Measurements from ENCODE around the gene PHF2.
"Not testable (repeated sequence)": the region's sequence is repeated elsewhere in the genome, so short reads cannot be mapped to it uniquely, and the experiment has no call there.

The PHF2 gene

DNA sequence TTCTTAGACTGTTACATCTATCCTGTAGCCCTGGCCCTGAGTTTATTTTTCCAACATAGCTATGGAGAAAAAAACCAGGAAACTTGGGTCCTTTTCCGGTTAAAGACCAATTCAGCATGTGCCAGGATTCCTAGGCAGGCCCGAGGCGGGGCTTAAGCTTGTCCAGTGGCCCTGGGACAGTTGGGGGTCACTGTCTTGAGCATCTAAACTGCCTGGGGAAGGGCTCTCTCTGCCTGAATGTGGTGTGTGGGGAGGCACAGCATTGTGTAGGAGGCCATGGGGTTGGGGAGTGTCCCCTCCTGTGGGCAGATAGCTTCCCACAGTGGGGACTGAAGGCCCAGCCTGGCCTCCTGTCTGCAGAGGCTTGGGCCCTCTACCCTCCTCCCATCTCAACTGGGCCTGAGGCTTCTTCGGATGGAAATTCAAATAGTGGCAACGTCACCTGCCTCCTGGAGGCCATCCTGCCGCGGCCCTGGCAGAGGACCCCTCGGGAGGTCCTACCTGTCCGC lies 88.8 kb downstream of the PHF2 start:
- H3K4me3 ChIP-seq (ENCODE audit: insufficient read depth, low read depth, low read length) = no peak overlapping the region
- peaks cover 4% of the 10 kb centered on the region for H3K36me3 ChIP-seq (ENCODE audit: control insufficient read depth, insufficient read depth, low read length)
- H3K4me1 ChIP-seq (ENCODE audit: control insufficient read depth, insufficient read depth, low read length) = peaks cover 12% of the 10 kb centered on the region
- no peak overlapping the region for H3K27ac ChIP-seq (ENCODE audit: insufficient read depth, low read depth, low read length, poor library complexity, severe bottlenecking)
- H3K9me3 ChIP-seq (ENCODE audit: control insufficient read depth, low read length) = no peaks in the 10 kb centered on the region
- H3K27me3 ChIP-seq (ENCODE audit: control insufficient read depth, insufficient read depth, low read length, poor library complexity, severe bottlenecking) = no peaks in the 10 kb centered on the region
- 93 to 95% methylated on average over 9 of the region's 9 CpGs for WGBS, 2 experiments

DNA sequence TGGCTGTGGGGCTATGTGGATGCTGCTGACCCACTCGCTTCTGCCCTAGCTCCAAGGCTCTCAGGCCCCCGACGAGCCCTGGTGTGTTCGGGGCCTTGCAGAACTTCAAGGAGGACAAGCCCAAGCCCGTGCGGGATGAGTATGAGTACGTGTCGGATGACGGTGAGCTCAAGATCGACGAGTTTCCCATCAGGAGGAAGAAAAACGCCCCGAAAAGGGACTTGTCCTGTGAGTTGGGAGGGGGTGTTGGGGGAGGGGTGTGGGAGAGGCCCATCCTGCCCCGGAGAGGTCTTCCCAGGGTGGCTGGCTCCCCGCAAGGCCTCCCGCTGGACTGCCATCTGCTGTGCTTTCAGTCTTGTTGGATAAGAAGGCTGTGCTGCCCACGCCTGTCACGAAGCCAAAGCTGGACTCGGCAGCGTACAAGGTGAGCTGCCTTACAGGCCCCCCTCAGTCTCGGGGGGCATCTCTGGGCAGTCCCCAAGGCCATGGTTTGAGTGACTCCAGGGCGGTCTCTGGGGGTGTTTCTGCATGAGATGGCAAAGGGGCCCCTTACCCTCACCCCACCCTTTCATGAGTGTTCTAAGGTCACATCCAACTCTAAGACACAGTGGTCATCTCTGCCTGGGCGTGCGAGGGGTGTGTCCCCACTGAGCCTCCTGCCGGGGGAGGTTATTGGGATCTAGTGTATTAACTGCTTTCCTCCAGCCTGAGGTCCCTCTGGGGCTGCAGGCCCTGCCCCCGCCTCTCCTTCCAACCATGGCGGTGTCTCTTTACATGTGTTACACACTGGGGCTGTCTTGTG lies 89.5 kb downstream of the PHF2 start:
- peaks cover 12% of the 10 kb centered on the region for H3K4me1 ChIP-seq (ENCODE audit: control insufficient read depth, insufficient read depth, low read length)
- no peak overlapping the region for H3K4me3 ChIP-seq (ENCODE audit: insufficient read depth, low read depth, low read length)
- H3K36me3 ChIP-seq (ENCODE audit: control insufficient read depth, insufficient read depth, low read length) = peaks cover 4% of the 10 kb centered on the region
- H3K27ac ChIP-seq (ENCODE audit: insufficient read depth, low read depth, low read length, poor library complexity, severe bottlenecking) = no peak overlapping the region
- no peaks in the 10 kb centered on the region for H3K9me3 ChIP-seq (ENCODE audit: control insufficient read depth, low read length)
- WGBS, 2 experiments = 93 to 96% methylated on average over 27 of the region's 27 CpGs
- H3K27me3 ChIP-seq (ENCODE audit: control insufficient read depth, insufficient read depth, low read length, poor library complexity, severe bottlenecking) = no peaks in the 10 kb centered on the region

DNA sequence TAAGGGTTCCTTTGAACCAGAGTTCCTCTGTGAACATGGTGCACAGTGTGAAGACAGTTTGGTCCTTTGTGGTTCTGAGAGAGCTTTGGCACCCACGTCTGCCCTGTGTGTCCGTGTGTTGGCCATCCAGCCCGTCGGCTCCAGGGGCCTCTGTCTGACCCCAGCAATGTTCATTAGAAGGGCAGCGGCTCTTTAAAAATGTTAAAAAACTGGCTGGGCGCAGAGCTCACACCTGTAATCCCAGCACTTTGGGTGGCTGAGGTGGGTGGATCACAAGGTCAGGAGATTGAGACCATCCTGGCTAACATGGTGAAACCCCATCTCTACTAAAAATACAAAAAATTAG lies 90.0 kb downstream of the PHF2 start:
- 91 to 96% methylated on average over 6 of the region's 6 CpGs for WGBS, 2 experiments
- not testable (repeated sequence) for H3K4me3 ChIP-seq (ENCODE audit: insufficient read depth, low read depth, low read length); H3K27ac ChIP-seq (ENCODE audit: insufficient read depth, low read depth, low read length, poor library complexity, severe bottlenecking); H3K36me3 ChIP-seq (ENCODE audit: control insufficient read depth, insufficient read depth, low read length); H3K9me3 ChIP-seq (ENCODE audit: control insufficient read depth, low read length); H3K27me3 ChIP-seq (ENCODE audit: control insufficient read depth, insufficient read depth, low read length, poor library complexity, severe bottlenecking)
- H3K4me1 ChIP-seq (ENCODE audit: control insufficient read depth, insufficient read depth, low read length) = peaks cover 12% of the 10 kb centered on the region

DNA sequence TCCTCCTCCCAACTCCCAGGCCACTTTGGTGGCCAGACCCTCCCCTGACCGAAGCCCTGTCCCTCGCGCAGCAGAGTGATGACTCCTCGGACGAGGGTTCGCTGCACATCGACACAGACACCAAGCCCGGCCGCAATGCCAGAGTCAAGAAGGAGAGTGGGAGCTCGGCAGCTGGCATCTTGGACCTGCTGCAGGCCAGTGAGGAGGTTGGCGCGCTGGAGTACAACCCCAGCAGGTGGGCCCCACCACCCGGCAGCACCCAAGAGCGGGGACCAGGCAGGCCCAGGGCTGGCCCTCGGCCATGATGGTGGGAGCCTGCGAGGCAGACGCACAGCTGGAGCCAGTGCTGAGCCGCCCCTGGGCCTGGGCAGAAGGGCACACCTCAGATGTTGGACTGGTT lies 90.6 kb downstream of the PHF2 start:
- Histone ChIP-seq H3K4me3 (ENCODE audit: insufficient read depth, low read depth, low read length) (no peak overlapping the region), H3K27me3 (ENCODE audit: control insufficient read depth, insufficient read depth, low read length, poor library complexity, severe bottlenecking) (no peaks in the 10 kb centered on the region), H3K9me3 (ENCODE audit: control insufficient read depth, low read length) (no peaks in the 10 kb centered on the region), H3K36me3 (ENCODE audit: control insufficient read depth, insufficient read depth, low read length) (peaks cover 4% of the 10 kb centered on the region), H3K27ac (ENCODE audit: insufficient read depth, low read depth, low read length, poor library complexity, severe bottlenecking) (no peak overlapping the region), H3K4me1 (ENCODE audit: control insufficient read depth, insufficient read depth, low read length) (peaks cover 12% of the 10 kb centered on the region)
- 94 to 96% methylated on average over 18 of the region's 18 CpGs for WGBS, 2 experiments

DNA sequence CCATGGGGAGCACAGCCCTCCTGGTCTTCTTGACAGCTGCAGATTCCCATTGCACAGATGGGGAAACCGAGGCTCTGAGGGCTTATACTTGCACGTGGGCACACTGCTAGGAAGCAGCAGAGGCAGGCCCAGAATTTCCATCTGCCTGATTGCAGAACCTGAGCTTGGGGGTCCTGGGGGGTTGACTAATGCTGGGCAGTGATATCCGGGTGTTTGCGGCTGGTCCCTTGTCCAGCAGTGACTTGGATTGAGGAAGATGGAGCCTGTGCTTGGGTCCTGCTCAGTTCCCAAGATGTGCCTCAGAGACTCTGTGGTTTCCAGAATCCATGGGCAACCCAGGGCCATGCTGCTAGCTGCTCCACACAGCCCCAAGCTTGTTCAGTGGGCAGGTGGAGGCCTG lies 91.2 kb downstream of the PHF2 start:
- Histone ChIP-seq H3K36me3 (ENCODE audit: control insufficient read depth, insufficient read depth, low read length) (peaks cover 4% of the 10 kb centered on the region), H3K27me3 (ENCODE audit: control insufficient read depth, insufficient read depth, low read length, poor library complexity, severe bottlenecking) (no peaks in the 10 kb centered on the region), H3K9me3 (ENCODE audit: control insufficient read depth, low read length) (no peaks in the 10 kb centered on the region), H3K27ac (ENCODE audit: insufficient read depth, low read depth, low read length, poor library complexity, severe bottlenecking) (no peak overlapping the region), H3K4me1 (ENCODE audit: control insufficient read depth, insufficient read depth, low read length) (peaks cover 12% of the 10 kb centered on the region), H3K4me3 (ENCODE audit: insufficient read depth, low read depth, low read length) (no peak overlapping the region)
- WGBS, 2 experiments = 82 to 89% methylated on average over 4 of the region's 4 CpGs

DNA sequence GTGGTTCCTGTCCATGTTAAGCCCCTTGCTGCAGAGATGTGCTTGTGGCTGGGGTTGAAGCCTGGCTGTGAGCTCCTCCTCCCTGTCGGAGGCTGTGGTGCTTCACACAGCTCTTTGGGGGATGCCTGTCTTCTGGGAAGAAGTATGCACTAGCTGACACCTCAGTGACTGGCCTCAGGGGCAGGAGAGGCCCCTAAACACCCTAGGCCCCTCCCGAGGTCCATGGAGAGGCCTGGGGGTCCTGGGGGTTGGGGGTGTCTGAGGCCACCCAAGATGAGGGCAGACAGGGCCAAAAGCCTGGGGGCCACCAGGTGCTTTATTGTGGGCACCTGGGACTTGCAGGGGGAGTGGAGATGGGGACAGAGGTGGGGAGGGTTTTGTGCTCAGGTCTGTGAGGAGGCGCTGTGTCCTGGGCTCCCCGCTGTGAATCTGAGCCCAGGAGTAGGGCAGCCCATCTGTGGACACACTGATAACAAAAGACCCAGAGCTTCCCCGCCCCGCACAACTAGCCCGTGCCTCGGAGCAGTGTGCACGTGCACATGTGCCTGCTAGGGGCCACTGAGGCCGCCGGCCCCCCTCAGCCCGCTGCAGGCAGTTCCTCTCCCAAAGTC lies 92.0 kb downstream of the PHF2 start:
- no peak overlapping the region for H3K4me3 ChIP-seq (ENCODE audit: insufficient read depth, low read depth, low read length)
- no peaks in the 10 kb centered on the region for H3K9me3 ChIP-seq (ENCODE audit: control insufficient read depth, low read length)
- WGBS, 2 experiments = 76 to 78% methylated on average over 12 of the region's 12 CpGs
- H3K4me1 ChIP-seq (ENCODE audit: control insufficient read depth, insufficient read depth, low read length) = peaks cover 12% of the 10 kb centered on the region
- no peaks in the 10 kb centered on the region for H3K27me3 ChIP-seq (ENCODE audit: control insufficient read depth, insufficient read depth, low read length, poor library complexity, severe bottlenecking)
- H3K27ac ChIP-seq (ENCODE audit: insufficient read depth, low read depth, low read length, poor library complexity, severe bottlenecking) = no peak overlapping the region
- H3K36me3 ChIP-seq (ENCODE audit: control insufficient read depth, insufficient read depth, low read length) = peaks cover 4% of the 10 kb centered on the region

DNA sequence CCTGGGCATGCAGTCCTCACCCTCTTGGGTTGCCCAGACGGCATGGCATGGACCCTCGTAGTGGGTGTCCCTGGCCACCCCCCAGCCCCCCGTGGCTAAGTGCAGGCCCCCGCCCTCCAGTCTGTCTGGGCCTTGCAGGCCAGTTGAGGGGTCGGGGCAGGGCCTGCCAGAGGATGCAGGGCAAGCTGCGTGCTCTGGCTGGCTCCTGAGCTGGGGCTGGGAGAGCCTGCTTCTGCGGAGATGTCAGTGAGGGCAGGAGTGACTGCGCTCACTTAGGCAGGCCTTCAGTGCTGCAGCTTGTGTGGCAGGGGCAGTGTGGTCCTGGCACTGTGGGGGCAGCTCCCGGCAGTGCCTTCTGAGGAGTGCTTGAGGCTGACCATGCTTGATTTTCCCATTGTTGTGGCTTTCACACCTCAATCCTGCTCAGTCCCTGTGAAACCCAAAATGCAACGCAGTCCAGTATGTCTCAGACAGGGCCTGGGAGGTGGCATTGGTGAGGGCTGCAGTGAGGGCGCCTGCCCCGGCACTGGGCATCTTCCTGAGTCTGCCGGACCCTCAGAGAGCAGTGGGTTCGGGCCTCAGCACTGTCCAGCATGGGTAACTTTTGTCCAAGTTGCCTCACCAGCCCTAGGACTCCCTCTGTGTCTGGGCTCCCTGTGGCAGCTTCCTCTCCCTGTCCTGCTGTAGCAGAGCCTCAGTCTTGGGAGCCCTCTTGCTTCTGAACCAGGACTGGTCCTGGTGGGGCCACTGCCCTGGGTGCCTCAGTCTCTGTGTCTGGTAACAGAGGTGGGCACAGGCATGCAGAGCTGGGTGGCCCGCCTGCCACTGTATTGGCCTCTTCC lies 93.0 kb downstream of the PHF2 start:
- WGBS, 2 experiments = 91 to 94% methylated on average over 15 of the region's 15 CpGs
- no peaks in the 10 kb centered on the region for H3K27me3 ChIP-seq (ENCODE audit: control insufficient read depth, insufficient read depth, low read length, poor library complexity, severe bottlenecking)
- no peak overlapping the region for H3K27ac ChIP-seq (ENCODE audit: insufficient read depth, low read depth, low read length, poor library complexity, severe bottlenecking)
- H3K4me1 ChIP-seq (ENCODE audit: control insufficient read depth, insufficient read depth, low read length) = peaks cover 12% of the 10 kb centered on the region
- H3K9me3 ChIP-seq (ENCODE audit: control insufficient read depth, low read length) = no peaks in the 10 kb centered on the region
- no peak overlapping the region for H3K4me3 ChIP-seq (ENCODE audit: insufficient read depth, low read depth, low read length)
- H3K36me3 ChIP-seq (ENCODE audit: control insufficient read depth, insufficient read depth, low read length) = peaks cover 4% of the 10 kb centered on the region

DNA sequence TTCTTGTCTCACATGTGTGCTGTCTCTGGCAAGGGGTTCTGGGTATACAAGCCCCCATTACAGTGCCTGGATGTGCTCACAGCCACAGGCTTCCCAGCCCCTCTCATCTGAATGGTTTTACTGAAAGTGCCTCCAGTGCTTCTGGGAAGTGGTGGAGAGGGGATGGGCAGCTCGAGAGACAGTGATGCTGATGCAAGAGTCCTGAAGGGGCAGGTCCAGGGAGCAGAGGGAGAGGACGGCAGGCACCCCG lies 93.5 kb downstream of the PHF2 start:
- Histone ChIP-seq H3K36me3 (ENCODE audit: control insufficient read depth, insufficient read depth, low read length) (peaks cover 4% of the 10 kb centered on the region), H3K4me3 (ENCODE audit: insufficient read depth, low read depth, low read length) (no peak overlapping the region), H3K27me3 (ENCODE audit: control insufficient read depth, insufficient read depth, low read length, poor library complexity, severe bottlenecking) (no peaks in the 10 kb centered on the region), H3K4me1 (ENCODE audit: control insufficient read depth, insufficient read depth, low read length) (peaks cover 12% of the 10 kb centered on the region), H3K27ac (ENCODE audit: insufficient read depth, low read depth, low read length, poor library complexity, severe bottlenecking) (no peak overlapping the region), H3K9me3 (ENCODE audit: control insufficient read depth, low read length) (no peaks in the 10 kb centered on the region)
- 91% methylated on average over 3 of the region's 3 CpGs for WGBS, 2 experiments

DNA sequence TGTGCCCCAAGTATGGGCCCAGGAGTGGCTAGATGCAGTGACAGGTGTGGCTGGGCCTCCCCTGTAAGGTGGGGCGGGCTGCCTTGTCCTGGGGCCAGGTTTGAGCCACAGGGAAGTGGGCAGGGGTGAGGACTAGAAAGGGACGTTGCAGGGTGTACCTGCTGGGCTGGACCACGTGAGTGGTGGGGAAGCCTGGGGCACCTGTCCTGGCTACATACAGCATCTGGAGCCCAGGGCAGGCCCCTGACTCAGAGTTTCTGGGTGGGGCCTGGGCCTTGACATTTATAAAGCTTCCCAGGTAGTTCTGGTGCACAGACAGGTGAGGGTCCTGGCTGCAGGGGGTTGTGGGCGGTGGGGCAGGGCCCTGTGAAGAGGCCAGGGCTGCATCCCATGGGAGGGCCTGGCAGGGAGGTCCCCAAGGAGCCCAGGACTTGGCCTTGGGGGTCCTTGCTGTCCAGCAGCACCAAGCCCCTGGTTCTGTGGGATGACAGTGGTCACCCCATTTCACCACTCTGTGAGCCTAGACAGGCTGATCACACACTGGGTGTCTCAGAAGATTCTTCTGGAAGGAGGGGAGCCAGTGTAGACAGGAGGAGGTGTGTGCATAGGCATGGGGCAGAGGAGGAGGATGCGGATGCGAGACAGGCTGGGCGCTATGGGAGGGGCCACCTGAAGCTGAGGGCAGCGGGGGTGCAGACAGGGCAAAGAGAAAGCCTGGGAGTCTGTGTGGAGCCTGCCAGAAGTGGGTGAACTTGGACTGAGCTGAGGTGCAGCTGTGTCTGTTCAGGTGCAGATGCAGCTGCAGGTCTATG lies 94.0 kb downstream of the PHF2 start:
- Histone ChIP-seq H3K27me3 (ENCODE audit: control insufficient read depth, insufficient read depth, low read length, poor library complexity, severe bottlenecking) (no peaks in the 10 kb centered on the region), H3K4me3 (ENCODE audit: insufficient read depth, low read depth, low read length) (no peak overlapping the region), H3K4me1 (ENCODE audit: control insufficient read depth, insufficient read depth, low read length) (peaks cover 12% of the 10 kb centered on the region), H3K9me3 (ENCODE audit: control insufficient read depth, low read length) (no peaks in the 10 kb centered on the region), H3K27ac (ENCODE audit: insufficient read depth, low read depth, low read length, poor library complexity, severe bottlenecking) (no peak overlapping the region), H3K36me3 (ENCODE audit: control insufficient read depth, insufficient read depth, low read length) (peaks cover 4% of the 10 kb centered on the region)
- WGBS, 2 experiments = 93 to 96% methylated on average over 8 of the region's 8 CpGs

DNA sequence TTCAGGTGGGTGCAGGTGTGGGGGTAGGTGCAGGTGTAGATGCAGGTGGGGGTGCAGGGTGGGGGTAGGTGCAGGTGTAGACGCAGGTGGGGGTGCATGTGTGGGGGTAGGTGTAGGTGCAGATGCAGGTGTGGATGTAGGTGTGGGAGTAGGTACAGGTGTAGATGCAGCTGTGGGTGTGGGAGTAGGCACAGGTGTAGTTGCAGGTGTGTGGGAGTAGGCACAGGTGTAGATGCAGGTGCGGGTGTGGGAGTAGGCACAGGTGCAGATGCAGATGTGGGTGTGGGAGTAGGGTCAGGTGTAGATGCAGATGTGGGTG lies 94.6 kb downstream of the PHF2 start:
- Histone ChIP-seq H3K27ac (ENCODE audit: insufficient read depth, low read depth, low read length, poor library complexity, severe bottlenecking) (no peak overlapping the region), H3K4me3 (ENCODE audit: insufficient read depth, low read depth, low read length) (no peak overlapping the region), H3K36me3 (ENCODE audit: control insufficient read depth, insufficient read depth, low read length) (peaks cover 2% of the 10 kb centered on the region), H3K9me3 (ENCODE audit: control insufficient read depth, low read length) (no peaks in the 10 kb centered on the region), H3K4me1 (ENCODE audit: control insufficient read depth, insufficient read depth, low read length) (peaks cover 12% of the 10 kb centered on the region), H3K27me3 (ENCODE audit: control insufficient read depth, insufficient read depth, low read length, poor library complexity, severe bottlenecking) (no peaks in the 10 kb centered on the region)
- 92 to 94% methylated on average over 2 of the region's 2 CpGs for WGBS, 2 experiments

Measured in ectodermal cell (in vitro differentiated cells).